Measurements from ENCODE around the gene SMIM10L2A. TPM values are rescaled to one million over a fixed set of nuclear protein-coding genes. Genes with fewer than 3 reads are reported as not detected.

Gene SMIM10L2A
- total RNA-seq, 1 donor from 2014 or later: 0.85 TPM

- DNase-seq (ENCODE audit: low spot score in 2 of 2): no peak
- Histone ChIP-seq H3K36me3 (no peaks in the 10 kb centered on the region), H3K27ac (no peak overlapping the region), H3K4me1 (no peaks in the 10 kb centered on the region), H3K9me3 (peaks cover 0 to 2% of the 10 kb centered on the region in 2 donors), H3K4me3 (no peak overlapping the region), H3K27me3 (no peaks in the 10 kb centered on the region)
- no peak for TF ChIP-seq CTCF (IDR thresholded peaks at IDR 0.05)
- intact Hi-C loops (cut with DNase I): no loop called here
Observed at GRCh38 chrX:135432881-135433521, 11.3 kb downstream of the SMIM10L2A start.

- Histone ChIP-seq H3K36me3 (no peaks in the 10 kb centered on the region), H3K4me1 (no peaks in the 10 kb centered on the region), H3K27me3 (no peaks in the 10 kb centered on the region), H3K4me3 (no peak overlapping the region), H3K27ac (no peak overlapping the region), H3K9me3 (peaks cover 0 to 2% of the 10 kb centered on the region in 2 donors)
- no peak for TF ChIP-seq CTCF (IDR thresholded peaks at IDR 0.05)
- no peak for DNase-seq (ENCODE audit: low spot score in 2 of 2)
- intact Hi-C loops (cut with DNase I): no loop called here
Observed at GRCh38 chrX:135433531-135434257, 11.9 kb downstream of the SMIM10L2A start.

GRCh38 chrX:135434258-135435138, 12.8 kb downstream of the SMIM10L2A start:
- no peak overlapping the region for H3K27ac ChIP-seq
- no peak overlapping the region for H3K4me3 ChIP-seq
- H3K36me3 ChIP-seq: no peaks in the 10 kb centered on the region
- no peak for TF ChIP-seq CTCF (IDR thresholded peaks at IDR 0.05)
- H3K9me3 ChIP-seq: peaks cover 0 to 2% of the 10 kb centered on the region in 2 donors
- no peak for DNase-seq (ENCODE audit: low spot score in 2 of 2)
- intact Hi-C loops (cut with DNase I): no loop called here
- no peaks in the 10 kb centered on the region for H3K4me1 ChIP-seq
- no peaks in the 10 kb centered on the region for H3K27me3 ChIP-seq

GRCh38 chrX:135435139-135435922, 13.6 kb downstream of the SMIM10L2A start:
- Histone ChIP-seq H3K4me3 (no peak overlapping the region), H3K27me3 (no peaks in the 10 kb centered on the region), H3K4me1 (no peaks in the 10 kb centered on the region), H3K27ac (no peak overlapping the region), H3K9me3 (peaks cover 0 to 2% of the 10 kb centered on the region in 2 donors), H3K36me3 (no peaks in the 10 kb centered on the region)
- intact Hi-C loops (cut with DNase I): no loop called here
- DNase-seq (ENCODE audit: low spot score in 2 of 2): no peak
- TF ChIP-seq CTCF (IDR thresholded peaks at IDR 0.05): no peak

GRCh38 chrX:135435933-135436332, 14.2 kb downstream of the SMIM10L2A start:
- Histone ChIP-seq H3K27ac (no peak overlapping the region), H3K4me1 (no peaks in the 10 kb centered on the region), H3K36me3 (no peaks in the 10 kb centered on the region), H3K4me3 (no peak overlapping the region), H3K27me3 (no peaks in the 10 kb centered on the region), H3K9me3 (peaks cover 0 to 2% of the 10 kb centered on the region in 2 donors)
- DNase-seq (ENCODE audit: low spot score in 2 of 2): no peak
- TF ChIP-seq CTCF (IDR thresholded peaks at IDR 0.05): no peak
- intact Hi-C loops (cut with DNase I): no loop called here

Measured in ascending aorta (tissue), 2 donors.